PC-3 (cell line): ENCODE data around the gene FRZB.

Experiments
- EZH2phosphoT487 ChIP-seq: fragments of 300-600 bp; sonication (generic); IDR thresholded peaks from 2 replicates; pipeline ENCODE4 v1.6.1; 2018; ENCODE audit warnings: mild to moderate bottlenecking, antibody characterized with exemption, low read length, borderline replicate concordance
- TF ChIP-seq, protein P1 (sequence below): fragments of 300-600 bp; sonication (generic); conservative IDR thresholded peaks from 2 replicates; pipeline ENCODE4 v1.5.1; 2017; ENCODE audit warnings: antibody characterized with exemption, low read depth, mild to moderate bottlenecking, low read length

GRCh38 chr2:182852090-182852489 is 14.3 kb downstream of the FRZB start:
- TF ChIP-seq, protein P1, sequence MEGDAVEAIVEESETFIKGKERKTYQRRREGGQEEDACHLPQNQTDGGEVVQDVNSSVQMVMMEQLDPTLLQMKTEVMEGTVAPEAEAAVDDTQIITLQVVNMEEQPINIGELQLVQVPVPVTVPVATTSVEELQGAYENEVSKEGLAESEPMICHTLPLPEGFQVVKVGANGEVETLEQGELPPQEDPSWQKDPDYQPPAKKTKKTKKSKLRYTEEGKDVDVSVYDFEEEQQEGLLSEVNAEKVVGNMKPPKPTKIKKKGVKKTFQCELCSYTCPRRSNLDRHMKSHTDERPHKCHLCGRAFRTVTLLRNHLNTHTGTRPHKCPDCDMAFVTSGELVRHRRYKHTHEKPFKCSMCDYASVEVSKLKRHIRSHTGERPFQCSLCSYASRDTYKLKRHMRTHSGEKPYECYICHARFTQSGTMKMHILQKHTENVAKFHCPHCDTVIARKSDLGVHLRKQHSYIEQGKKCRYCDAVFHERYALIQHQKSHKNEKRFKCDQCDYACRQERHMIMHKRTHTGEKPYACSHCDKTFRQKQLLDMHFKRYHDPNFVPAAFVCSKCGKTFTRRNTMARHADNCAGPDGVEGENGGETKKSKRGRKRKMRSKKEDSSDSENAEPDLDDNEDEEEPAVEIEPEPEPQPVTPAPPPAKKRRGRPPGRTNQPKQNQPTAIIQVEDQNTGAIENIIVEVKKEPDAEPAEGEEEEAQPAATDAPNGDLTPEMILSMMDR = no peak
- no peak for TF ChIP-seq EZH2phosphoT487
